Cerebellar nuclear complex (tissue), 1 donor: ENCODE measurements around the gene ARHGEF28.

Experiments
- DNase-seq, 2 experiments: peaks; one replicate each; lab custom pipeline; 2025; lab: John Stamatoyannopoulos, UW

Gene ARHGEF28

DNA sequence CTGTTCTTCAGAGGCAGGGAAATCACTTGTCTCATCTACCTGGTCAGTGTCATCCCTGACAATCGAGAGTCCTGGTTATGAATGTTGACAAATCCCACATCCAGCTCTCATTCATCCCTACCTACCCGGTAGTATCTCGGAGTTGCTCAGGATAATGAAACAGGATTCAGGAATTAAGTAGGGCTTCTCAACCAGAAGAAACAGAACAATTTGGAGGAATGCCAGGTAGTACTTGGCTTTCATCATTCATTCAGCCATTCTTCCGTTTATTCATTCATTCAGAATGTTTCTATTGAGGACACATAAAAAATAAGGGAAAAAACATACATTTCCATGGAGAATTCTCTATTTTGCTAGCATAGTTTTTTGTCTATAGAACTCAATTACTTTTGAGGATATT is 195.0 kb downstream of the ARHGEF28 start:
- no peak for DNase-seq

DNA sequence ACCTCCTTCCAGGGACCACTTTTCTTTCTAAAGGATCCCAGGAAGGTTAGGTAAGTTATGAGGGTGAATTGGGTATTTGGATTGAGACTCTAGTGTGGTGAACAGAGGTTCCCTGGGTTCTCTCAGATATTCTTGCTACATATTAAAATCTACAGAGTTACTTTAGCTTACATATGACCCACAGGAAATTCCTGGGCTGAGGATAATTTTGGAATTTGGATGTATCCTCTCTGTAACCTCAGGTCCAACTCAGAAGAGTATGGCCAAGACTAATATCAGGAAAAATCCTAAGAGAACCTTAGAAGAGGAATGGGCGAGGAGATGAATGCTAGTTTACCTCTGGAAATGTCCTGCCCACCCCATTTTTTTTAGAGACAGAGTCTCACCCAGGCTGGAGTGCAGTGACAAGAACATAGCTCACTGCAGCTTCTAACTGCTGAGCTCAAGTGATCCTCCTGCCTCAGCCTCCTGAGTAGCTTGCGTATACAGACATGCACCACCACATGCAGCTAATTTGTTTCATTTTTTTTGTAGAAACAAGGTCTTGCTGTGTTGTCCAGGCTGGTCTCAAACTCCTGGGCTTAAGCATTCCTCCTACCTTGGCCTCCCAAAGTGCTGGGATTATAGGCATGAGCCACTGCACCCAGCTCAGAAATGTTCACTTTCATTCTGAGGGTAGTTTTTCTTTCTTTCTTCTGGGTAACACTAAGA is 196.4 kb downstream of the ARHGEF28 start:
- DNase-seq: no peak

- no peak for DNase-seq
Observed at GRCh38 chr5:73822989-73823339, 197.0 kb downstream of the ARHGEF28 start.

GRCh38 chr5:73823508-73823925 is 197.5 kb downstream of the ARHGEF28 start:
- DNase-seq: no peak

GRCh38 chr5:73825199-73825598 is 199.2 kb downstream of the ARHGEF28 start:
- DNase-seq: no peak

DNA sequence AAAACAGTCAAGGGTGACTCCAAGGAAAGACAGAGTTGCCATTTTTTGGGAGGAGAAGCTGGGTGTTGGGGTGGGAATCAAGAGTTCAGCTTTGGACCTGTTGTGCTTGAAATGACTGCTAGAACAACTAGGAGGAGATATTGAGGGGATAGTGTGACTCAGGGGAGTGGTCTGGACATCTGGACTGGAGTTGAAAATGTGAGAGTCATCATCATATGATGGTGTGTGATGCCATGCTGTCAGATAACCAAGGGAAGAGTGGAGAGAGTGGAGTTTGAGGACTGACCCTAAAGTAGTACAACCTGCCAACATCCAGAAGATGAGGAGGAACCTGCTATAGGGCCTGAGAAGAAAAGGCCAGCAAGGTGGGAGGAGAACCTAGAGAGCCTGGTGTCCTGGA is 199.7 kb downstream of the ARHGEF28 start:
- no peak for DNase-seq

GRCh38 chr5:73826301-73827105 is 200.5 kb downstream of the ARHGEF28 start:
- DNase-seq: no peak

- DNase-seq: no peak
Observed at GRCh38 chr5:73827106-73827450, 201.1 kb downstream of the ARHGEF28 start.

DNA sequence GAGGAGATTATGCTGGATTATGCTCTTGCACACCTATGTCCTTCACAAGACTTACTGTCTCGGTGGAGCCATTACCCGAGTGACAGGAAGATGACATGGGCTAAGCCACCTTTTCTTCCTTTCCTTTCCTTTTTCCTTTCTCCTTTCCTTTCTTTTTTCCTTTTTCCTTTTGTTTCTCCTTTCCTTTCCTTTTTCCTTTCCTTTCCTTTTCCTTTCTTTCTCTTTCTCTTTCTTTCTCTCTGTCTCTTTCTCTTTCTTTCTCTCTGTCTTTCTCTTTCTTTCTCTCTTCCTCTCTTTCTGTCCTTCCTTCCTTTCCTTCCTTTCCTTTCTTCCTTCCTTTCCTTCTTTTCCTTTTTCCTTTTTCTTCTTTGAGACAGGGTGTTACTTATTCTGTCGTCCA is 202.5 kb downstream of the ARHGEF28 start:
- DNase-seq: no peak

DNA sequence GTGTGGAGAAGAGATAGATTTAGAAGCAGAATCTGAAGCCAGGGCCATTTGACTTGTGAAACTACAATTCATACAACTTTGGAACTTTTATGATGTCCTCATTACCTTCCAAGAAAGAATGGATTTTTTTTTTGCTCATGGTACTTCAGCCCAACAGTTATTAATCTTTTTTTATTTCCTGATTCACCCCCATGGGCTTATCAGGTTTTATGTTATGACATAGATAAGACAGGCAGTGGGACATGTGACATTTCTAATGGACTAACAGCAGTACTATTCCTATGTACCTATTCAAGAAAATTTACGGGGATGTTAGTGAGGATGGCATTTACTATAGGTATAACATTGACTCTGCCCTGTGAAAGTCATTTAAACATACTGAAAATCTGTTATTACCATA is 204.7 kb downstream of the ARHGEF28 start:
- no peak for DNase-seq

- no peak for DNase-seq
Observed at GRCh38 chr5:73831066-73831465, 205.1 kb downstream of the ARHGEF28 start.

DNA sequence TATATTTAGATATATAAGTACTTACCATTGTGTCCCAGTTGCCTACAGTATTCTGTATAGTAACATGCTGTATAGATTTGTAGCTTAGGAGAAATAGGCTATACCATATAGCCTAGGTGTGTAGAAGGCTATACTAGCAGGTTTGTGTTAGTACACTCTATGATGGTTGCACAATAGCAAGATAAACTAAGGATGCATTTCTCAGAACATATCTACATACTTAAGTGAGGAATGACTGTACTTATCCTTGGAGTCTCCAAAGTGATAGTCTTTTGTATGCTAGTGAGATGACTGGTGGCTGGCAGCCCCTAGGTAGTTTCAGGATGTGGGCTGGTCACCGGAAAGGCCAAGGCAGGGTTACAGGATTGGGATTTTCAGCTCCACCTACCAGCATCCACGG is 208.7 kb downstream of the ARHGEF28 start:
- no peak for DNase-seq

GRCh38 chr5:73835726-73836125 is 209.7 kb downstream of the ARHGEF28 start:
- no peak for DNase-seq

DNA sequence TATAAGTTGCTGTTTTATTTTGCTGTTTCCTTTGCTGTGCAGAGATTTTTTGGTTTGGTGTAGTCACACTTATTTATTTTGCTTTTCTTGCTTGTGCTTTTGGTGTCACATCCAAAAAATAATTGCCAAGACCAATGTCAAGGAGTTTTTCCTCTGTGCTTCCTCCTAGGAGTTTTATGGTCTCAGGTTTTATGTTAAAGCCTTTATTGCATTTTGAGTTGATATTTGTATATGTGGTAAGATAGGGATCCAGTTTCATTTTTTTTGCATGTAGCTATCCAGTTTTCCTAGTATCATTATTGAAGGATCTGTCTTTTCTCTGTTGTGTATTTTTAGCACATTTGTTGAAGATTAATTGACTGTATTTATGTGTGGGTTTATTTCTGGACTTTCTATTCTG is 210.6 kb downstream of the ARHGEF28 start:
- DNase-seq: no peak

DNA sequence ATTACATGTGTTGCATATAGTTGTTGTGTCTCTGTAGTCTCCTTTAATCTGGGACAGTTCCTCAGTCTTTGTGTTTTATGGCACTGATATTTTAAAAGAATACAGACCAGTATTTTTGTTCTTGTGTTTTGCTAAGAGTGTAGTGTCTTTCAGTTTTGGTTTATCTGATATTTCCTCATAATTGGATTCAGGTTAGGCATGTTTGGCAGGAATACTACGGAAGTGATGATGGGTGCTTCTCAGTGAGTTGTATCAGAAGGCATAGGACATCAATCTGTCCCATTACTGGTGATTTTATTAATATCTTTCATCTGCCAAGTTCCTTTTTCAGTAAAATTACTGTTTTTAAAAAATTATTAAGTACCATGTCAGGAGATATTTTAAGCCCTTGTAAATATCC is 212.9 kb downstream of the ARHGEF28 start:
- no peak for DNase-seq

- no peak for DNase-seq
Observed at GRCh38 chr5:73841641-73842040, 215.6 kb downstream of the ARHGEF28 start.

- no peak for DNase-seq
Observed at GRCh38 chr5:73844165-73844564, 218.2 kb downstream of the ARHGEF28 start.

GRCh38 chr5:73851471-73852181 is 225.6 kb downstream of the ARHGEF28 start:
- no peak for DNase-seq

DNA sequence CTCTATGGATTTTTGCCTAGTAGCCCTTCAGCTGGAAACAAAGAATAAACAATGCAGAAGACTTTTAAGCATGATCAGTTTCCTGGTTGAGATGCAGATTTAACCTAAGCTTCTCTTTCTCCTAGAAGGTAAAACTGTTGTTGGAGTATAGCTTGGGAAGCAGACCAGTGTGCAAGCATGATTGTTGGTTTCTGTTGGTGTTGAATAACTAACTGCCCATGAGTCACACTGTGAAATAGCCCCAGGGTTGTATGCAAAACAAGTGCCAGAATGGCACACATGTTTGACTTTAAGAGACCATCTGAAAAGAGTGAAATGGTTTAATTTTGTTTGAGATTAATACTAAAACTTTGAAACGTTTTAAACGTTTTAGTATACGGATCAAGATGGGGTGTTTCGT is 227.1 kb downstream of the ARHGEF28 start:
- no peak for DNase-seq

- DNase-seq: no peak
Observed at GRCh38 chr5:73856997-73857396, 231.0 kb downstream of the ARHGEF28 start.

DNA sequence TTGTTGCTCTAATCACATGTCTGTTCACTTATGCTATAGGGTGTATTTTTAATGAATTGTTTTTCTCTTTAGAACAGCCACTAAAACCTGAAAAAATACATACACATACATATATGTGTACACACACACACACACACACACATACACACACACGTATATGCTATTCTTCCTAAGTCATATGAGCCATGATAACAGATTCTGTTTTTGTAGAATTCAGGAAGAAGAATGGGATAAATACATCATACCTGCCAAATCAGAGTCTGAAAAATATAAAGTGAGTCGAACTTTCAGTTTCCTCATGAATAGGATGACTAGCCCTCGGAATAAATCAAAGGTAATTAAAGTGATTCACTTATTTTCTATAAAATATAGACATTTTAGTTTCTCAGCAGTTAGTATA is 231.4 kb downstream of the ARHGEF28 start:
- no peak for DNase-seq

- DNase-seq: no peak
Observed at GRCh38 chr5:73858054-73858453, 232.1 kb downstream of the ARHGEF28 start.

DNA sequence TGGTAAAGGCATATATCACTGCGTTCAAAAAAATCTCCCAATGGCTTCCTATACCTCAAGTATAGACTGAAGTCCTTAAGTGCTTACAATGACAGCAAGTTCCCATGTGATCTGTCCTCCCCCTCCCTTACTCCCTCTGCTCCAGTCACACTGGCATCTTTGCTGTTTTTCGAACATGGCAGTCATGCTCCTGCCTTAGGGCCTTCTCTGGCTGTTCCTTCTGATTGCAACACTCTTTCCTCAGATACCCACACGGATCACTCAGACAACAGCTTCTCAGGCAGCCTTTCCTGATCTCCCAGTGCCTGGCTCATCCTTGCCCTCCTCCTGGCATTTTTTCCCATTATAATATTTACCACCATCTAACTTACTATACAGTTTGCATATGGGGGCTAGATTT is 232.8 kb downstream of the ARHGEF28 start:
- DNase-seq: no peak
